Left ventricle myocardium inferior (tissue), 1 donor: ENCODE results near the gene RNF34. TPM values are rescaled to one million over a fixed set of nuclear protein-coding genes. Genes with fewer than 3 reads are reported as not detected.

ENCODE experiments used
- DNase-seq: peaks from one replicate; pipeline ENCODE4 v3.0.0-alpha.2; 2020
- H3K27ac ChIP-seq: fragments of 200-600 bp; replicated peaks from 2 replicates; pipeline ENCODE4 v1.8.0; 2021
- H3K27me3 ChIP-seq: fragments of 200-600 bp; 2 replicates; pipeline ENCODE4 v1.8.0; 2021; ENCODE audit warnings: low read depth
- H3K36me3 ChIP-seq: fragments of 200-600 bp; 2 replicates; pipeline ENCODE4 v1.8.0; 2021
- H3K4me1 ChIP-seq: fragments of 200-600 bp; 2 replicates; pipeline ENCODE4 v1.8.0; 2021
- H3K4me3 ChIP-seq: fragments of 200-600 bp; 2 replicates; pipeline ENCODE4 v1.8.0; 2021; ENCODE audit warnings: mild to moderate bottlenecking, moderate library complexity
- H3K9me3 ChIP-seq: fragments of 200-600 bp; replicated peaks from 2 replicates; pipeline ENCODE4 v1.8.0; 2021
- CTCF ChIP-seq: fragments of 200-600 bp; IDR thresholded peaks from 2 replicates; pipeline ENCODE4 v1.8.0; 2021; ENCODE audit warnings: antibody characterized with exemption, mild to moderate bottlenecking, borderline replicate concordance
- intact Hi-C: fragments of 100-400 bp; cut with micrococcal nuclease; formaldehyde crosslinking; loops from one replicate; pipeline ENCODE4 v1.11.0; 2022
- total RNA-seq: library from RNA; stranded (reverse); fragmentation: NEBNext Ultra II Directional; extraction: Animal tissue kit (Norgen Biotek cat#: 25700); gene quantifications from one replicate; pipeline ENCODE4 v1.2.1, GENCODE V29; 2021
- donor health status: DM: no; HTN: yes; CAD: no; lungs with severe emphysema.

RNF34 gene
- total RNA-seq, 1 donor from 2014 or later, result 22.4 TPM

GRCh38 chr12:121441555-121441954 lies 41.6 kb downstream of the RNF34 start:
- intact Hi-C loops, result loop anchor here (10.0 kb wide), 1 partner anchor 107 kb away; no protein-coding TSS in a partner anchor
- no peak for DNase-seq
- no peak overlapping the region for H3K4me3 ChIP-seq
- H3K4me1 ChIP-seq, result peaks cover 9% of the 10 kb centered on the region
- H3K27me3 ChIP-seq, result no peaks in the 10 kb centered on the region
- no peak for TF ChIP-seq CTCF
- no peak overlapping the region for H3K27ac ChIP-seq
- peaks cover 66% of the 10 kb centered on the region for H3K36me3 ChIP-seq
- H3K9me3 ChIP-seq, result no peaks in the 10 kb centered on the region

- Histone ChIP-seq H3K9me3 (no peaks in the 10 kb centered on the region), H3K27me3 (no peaks in the 10 kb centered on the region), H3K36me3 (peaks cover 59% of the 10 kb centered on the region), H3K27ac (no peak overlapping the region), H3K4me3 (no peak overlapping the region), H3K4me1 (peaks cover 9% of the 10 kb centered on the region)
- intact Hi-C loops, result loop anchor here (10.0 kb wide), 1 partner anchor 107 kb away; no protein-coding TSS in a partner anchor
- TF ChIP-seq CTCF, result no peak
- no peak for DNase-seq
Observed at GRCh38 chr12:121442028-121442948, 42.4 kb downstream of the RNF34 start.

- Histone ChIP-seq H3K27me3 (no peaks in the 10 kb centered on the region), H3K4me3 (no peak overlapping the region), H3K9me3 (no peaks in the 10 kb centered on the region), H3K4me1 (peaks cover 9% of the 10 kb centered on the region), H3K36me3 (peaks cover 49% of the 10 kb centered on the region), H3K27ac (no peak overlapping the region)
- peak; percentile 81 for DNase-seq
- intact Hi-C loops, result loop anchor here (10.0 kb wide), 1 partner anchor 109 kb away; no protein-coding TSS in a partner anchor
- peak; percentile 90 for TF ChIP-seq CTCF
Observed at GRCh38 chr12:121443193-121443870, 43.4 kb downstream of the RNF34 start.

- Histone ChIP-seq H3K27ac (no peak overlapping the region), H3K4me1 (peaks cover 15% of the 10 kb centered on the region), H3K27me3 (no peaks in the 10 kb centered on the region), H3K4me3 (no peak overlapping the region), H3K36me3 (peaks cover 40% of the 10 kb centered on the region), H3K9me3 (no peaks in the 10 kb centered on the region)
- DNase-seq, result no peak
- TF ChIP-seq CTCF, result no peak
- intact Hi-C loops, result loop anchor here (10.0 kb wide), 1 partner anchor 109 kb away; no protein-coding TSS in a partner anchor
Observed at GRCh38 chr12:121443911-121444841, 44.3 kb downstream of the RNF34 start.

- DNase-seq, result no peak
- Histone ChIP-seq H3K27me3 (no peaks in the 10 kb centered on the region), H3K36me3 (peaks cover 34% of the 10 kb centered on the region), H3K9me3 (no peaks in the 10 kb centered on the region), H3K27ac (no peak overlapping the region), H3K4me3 (no peak overlapping the region), H3K4me1 (peaks cover 15% of the 10 kb centered on the region)
- intact Hi-C loops, result loop anchor here (10.0 kb wide), 1 partner anchor 110 kb away; no protein-coding TSS in a partner anchor
- no peak for TF ChIP-seq CTCF
Observed at GRCh38 chr12:121444842-121445202, 44.9 kb downstream of the RNF34 start.
